Smooth muscle cell of the coronary artery (primary cell): ENCODE results near the gene PODXL2. TPM values are rescaled to one million over a fixed set of nuclear protein-coding genes. Genes with fewer than 3 reads are reported as not detected.

Experiments
- total RNA-seq: library from RNA; depleted of rRNA; stranded (reverse); fragments of >200 nt; gene quantifications from 2 replicates; pipeline ENCODE4 v1.2.3, GENCODE V29; 2014; ENCODE audit warnings: low replicate concordance

Gene PODXL2
- 1.1 and 1.8 TPM in 2 replicates for total RNA-seq

GRCh38 chr3:127628788-127629466 lies at the start of gene PODXL2:
Gene PODXL2, plus strand, starts transcription at chr3:127629185. Its CDS starts 35 bp downstream, at chr3:127629220.

GRCh38 chr3:127590593-127591465 lies 38.2 kb upstream of the PODXL2 start, which contains the start of gene TPRA1:
Gene TPRA1, minus strand, starts transcription at chr3:127590733. Its CDS starts 10,587 bp downstream, at chr3:127580146.

GRCh38 chr3:127672429-127673190 lies 43.6 kb downstream of the PODXL2 start, which contains the start of gene ABTB1:
Gene ABTB1, plus strand, starts transcription at chr3:127672952. Its CDS starts 74 bp downstream, at chr3:127673026.

Other genes with a start within 250 kb of the PODXL2 start
- gene TPRA1, start 38.5 kb upstream of the PODXL2 start, total RNA-seq = 33.7 and 35.0 TPM in 2 replicates
- gene MCM2, start 30.8 kb upstream of the PODXL2 start, total RNA-seq = 26.5 and 29.8 TPM in 2 replicates
- 5.8 and 17.2 TPM in 2 replicates for gene ABTB1, start 43.8 kb downstream of the PODXL2 start, total RNA-seq
- 7.4 and 18.7 TPM in 2 replicates for gene MGLL, start 193.3 kb downstream of the PODXL2 start, total RNA-seq